Stimulated activated CD4-positive, alpha-beta T cell treated with anti-CD3 and anti-CD28 coated beads, Interleukin-12 subunit alpha, Interleukin-12 subunit beta, amount 100 ng/mL, for 24 hours (primary cell): Measurements from ENCODE around the gene ABCC8.

Experiments used
- DNase-seq, 2 experiments: peaks; one replicate each; pipeline ENCODE4 v3.0.0-alpha.2; 2020; ENCODE audit warnings: low read depth in 2 of 2

ABCC8 gene

GRCh38 chr11:17405232-17406005 lies 71.2 kb downstream of the ABCC8 start:
- DNase-seq, result no peak

GRCh38 chr11:17403980-17404759 lies 72.5 kb downstream of the ABCC8 start:
- no peak for DNase-seq

- DNase-seq, result no peak
These were observed 74.2 kb downstream of the ABCC8 start for GRCh38 chr11:17402486-17402885.

- no peak for DNase-seq
These were observed 74.8 kb downstream of the ABCC8 start for GRCh38 chr11:17401841-17402240.

GRCh38 chr11:17401316-17401715 lies 75.3 kb downstream of the ABCC8 start:
- DNase-seq, result no peak

GRCh38 chr11:17400048-17400775 lies 76.4 kb downstream of the ABCC8 start:
- DNase-seq, result no peak

GRCh38 chr11:17399236-17399635 lies 77.4 kb downstream of the ABCC8 start:
- no peak for DNase-seq

- DNase-seq, result no peak
These were observed 79.2 kb downstream of the ABCC8 start for GRCh38 chr11:17397311-17398002.

- DNase-seq, result no peak
These were observed 79.9 kb downstream of the ABCC8 start for GRCh38 chr11:17396598-17397310.

- no peak for DNase-seq
These were observed 80.7 kb downstream of the ABCC8 start for GRCh38 chr11:17395978-17396377.

GRCh38 chr11:17395554-17395961 lies 81.1 kb downstream of the ABCC8 start:
- no peak for DNase-seq

- no peak for DNase-seq
These were observed 81.8 kb downstream of the ABCC8 start for GRCh38 chr11:17394743-17395390.

- no peak for DNase-seq
These were observed 83.2 kb downstream of the ABCC8 start for GRCh38 chr11:17393472-17393871.

- DNase-seq, result no peak
These were observed 83.8 kb downstream of the ABCC8 start for GRCh38 chr11:17392872-17393271.

- no peak for DNase-seq
These were observed 84.9 kb downstream of the ABCC8 start for GRCh38 chr11:17391493-17392355.

GRCh38 chr11:17389957-17390649 lies 86.5 kb downstream of the ABCC8 start:
- no peak for DNase-seq

- DNase-seq, result peak; percentile 40 to 58
These were observed 87.3 kb downstream of the ABCC8 start for GRCh38 chr11:17389211-17389956.

GRCh38 chr11:17388609-17389210 lies 87.9 kb downstream of the ABCC8 start, which contains the start of gene KCNJ11:
Gene KCNJ11 (minus strand): TSS chr11:17388659. CDS start chr11:17388091, 568 bp downstream.
- peak in 1 of 2 experiments; percentile 15 for DNase-seq
